Liver (tissue), 9 donors: ENCODE measurements around the gene DARS1. TPM values are rescaled to one million over a fixed set of nuclear protein-coding genes. Genes with fewer than 3 reads are reported as not detected.

ENCODE experiments used
- DNase-seq: peaks from one replicate; pipeline ENCODE4 v3.0.0-alpha.2; 2017; ENCODE audit warnings: low spot score
- H3K27ac ChIP-seq, 2 donors: one replicate each; pipeline ENCODE4 v1.7.0; 2013; ENCODE audit warnings: inconsistent platforms in 2 of 2, low read length in 2 of 2, control low read depth in 1 of 2, low read depth in 1 of 2, mild to moderate bottlenecking in 1 of 2
- H3K27me3 ChIP-seq, 4 donors: one replicate each; pipeline versions ENCODE4 v1.6.1 to v1.7.0; 2013; ENCODE audit warnings: low read length in 3 of 4, inconsistent platforms in 1 of 4, mild to moderate bottlenecking in 1 of 4, moderate library complexity in 1 of 4; ENCODE audit not compliant: control insufficient read depth in 4 of 4, insufficient read depth in 4 of 4
- H3K36me3 ChIP-seq, 4 donors: one replicate each; pipeline versions ENCODE4 v1.6.1 to v1.7.0; 2013; ENCODE audit warnings: low read length in 3 of 4, mild to moderate bottlenecking in 3 of 4, low read depth in 1 of 4, moderate library complexity in 1 of 4; ENCODE audit not compliant: control insufficient read depth in 4 of 4, insufficient read depth in 3 of 4
- H3K4me1 ChIP-seq, 4 donors: one replicate each; pipeline versions ENCODE4 v1.6.1 to v1.7.0; 2013; ENCODE audit warnings: low read length in 3 of 4, mild to moderate bottlenecking in 3 of 4, moderate library complexity in 1 of 4; ENCODE audit not compliant: control insufficient read depth in 4 of 4, insufficient read depth in 4 of 4
- H3K4me3 ChIP-seq, 3 donors: one replicate each; pipeline versions ENCODE4 v1.6.1 to v1.7.0; 2013; ENCODE audit warnings: low read length in 3 of 3, control low read depth in 1 of 3, low read depth in 1 of 3, mild to moderate bottlenecking in 1 of 3
- H3K9ac ChIP-seq, 2 donors: one replicate each; pipeline ENCODE4 v1.7.0; 2013; ENCODE audit warnings: low read length in 2 of 2, mild to moderate bottlenecking in 2 of 2, moderate library complexity in 2 of 2, control low read depth in 1 of 2, low read depth in 1 of 2
- H3K9me3 ChIP-seq, 4 donors: one replicate each; pipeline versions ENCODE4 v1.6.1 to v1.7.0; 2013; ENCODE audit warnings: low read length in 3 of 4; ENCODE audit not compliant: control insufficient read depth in 4 of 4
- ATF3 ChIP-seq: IDR thresholded peaks from 2 replicates; pipeline ENCODE4 v1.6.1; 2016; ENCODE audit warnings: antibody characterized with exemption
- EGR1 ChIP-seq, 2 donors: IDR thresholded peaks; 2 replicates each; pipeline ENCODE4 v1.6.1; 2016 to 2018; ENCODE audit warnings: antibody characterized with exemption in 2 of 2, low read depth in 2 of 2
- FOXA1 ChIP-seq: IDR thresholded peaks from 2 replicates; pipeline ENCODE4 v1.6.1; 2016; ENCODE audit warnings: antibody characterized with exemption
- FOXA2 ChIP-seq: IDR thresholded peaks from 2 replicates; pipeline ENCODE4 v1.6.1; 2016; ENCODE audit warnings: antibody characterized with exemption
- GABPA ChIP-seq, 2 donors: IDR thresholded peaks in 1 of 2; conservative IDR thresholded peaks in 1 of 2; 2 replicates each; pipeline ENCODE4 v1.6.1; 2016; ENCODE audit warnings: antibody characterized with exemption in 2 of 2, mild to moderate bottlenecking in 1 of 2, moderate library complexity in 1 of 2
- HNF4A ChIP-seq, 2 donors: conservative IDR thresholded peaks; 2 replicates each; pipeline ENCODE4 v1.6.1; 2016; ENCODE audit warnings: antibody characterized with exemption in 2 of 2, mild to moderate bottlenecking in 2 of 2
- HNF4G ChIP-seq: IDR thresholded peaks from 2 replicates; pipeline ENCODE4 v1.6.1; 2016; ENCODE audit warnings: antibody characterized with exemption
- JUND ChIP-seq, 2 donors: IDR thresholded peaks; 2 replicates each; pipeline ENCODE4 v1.6.1; 2016; ENCODE audit warnings: antibody characterized with exemption in 2 of 2
- MAX ChIP-seq: IDR thresholded peaks from 2 replicates; pipeline ENCODE4 v1.6.1; 2016; ENCODE audit warnings: antibody characterized with exemption
- NR2F2 ChIP-seq: IDR thresholded peaks from 2 replicates; pipeline ENCODE4 v1.6.1; 2016; ENCODE audit warnings: antibody characterized with exemption
- RAD21 ChIP-seq, 2 donors: IDR thresholded peaks; 2 replicates each; pipeline ENCODE4 v1.6.1; 2016; ENCODE audit warnings: antibody characterized with exemption in 2 of 2, mild to moderate bottlenecking in 2 of 2
- REST ChIP-seq: IDR thresholded peaks from 2 replicates; pipeline ENCODE4 v1.6.1; 2016; ENCODE audit warnings: antibody characterized with exemption, mild to moderate bottlenecking
- RXRA ChIP-seq, 2 donors: IDR thresholded peaks; 2 replicates each; pipeline ENCODE4 v1.6.1; 2017 to 2018; ENCODE audit warnings: antibody characterized with exemption in 2 of 2, mild to moderate bottlenecking in 1 of 2
- SP1 ChIP-seq: IDR thresholded peaks from 2 replicates; pipeline ENCODE4 v1.6.1; 2018; ENCODE audit warnings: antibody characterized with exemption, mild to moderate bottlenecking
- TAF1 ChIP-seq: conservative IDR thresholded peaks from 2 replicates; pipeline ENCODE4 v1.6.1; 2016; ENCODE audit warnings: antibody characterized with exemption, mild to moderate bottlenecking
- WGBS: extraction: QIAGEN DNeasy Blood & Tissue Kit; methylation state at CpG from one replicate; pipeline ENCODE4 v1.1.7; 2013; 5-methylcytosine and 5-hydroxymethylcytosine counted together
- polyA plus RNA-seq, 2 donors: library from polyadenylated mRNA; stranded (reverse) in 1 of 2; unstranded in 1 of 2; fragments of 200-250 nt in 1 of 2; fragments of >200 nt in 1 of 2; fragmentation: Nextera tagmentation in 1 of 2; extraction: Ambion mirVana in 1 of 2; gene quantifications; one replicate each; pipeline versions ENCODE4 v1.2.1 to v1.2.3, GENCODE V29; 2013 to 2015
- total RNA-seq, 2 donors: library from RNA; depleted of rRNA; stranded (reverse); fragments of >200 nt; gene quantifications; one replicate each; pipeline ENCODE4 v1.2.3, GENCODE V29; 2014
- TF ChIP-seq, protein P1 (sequence below): fragments of 150-350 bp; IDR thresholded peaks from 2 replicates; pipeline ENCODE4 v1.5.1; 2017; ENCODE audit warnings: improper control_type of control experiment, low read depth, low read length; ENCODE audit not compliant: missing input control
- TF ChIP-seq, protein P2 (sequence below): IDR thresholded peaks from 2 replicates; pipeline ENCODE4 v1.6.1; 2016; ENCODE audit warnings: antibody characterized with exemption
- donor health status: healthy.
- donor health status: healthy.
- donor health status: healthy.
- donor health status: healthy.
- donor health status: healthy.

DARS1 gene
- total and polyA plus RNA-seq, 4 donors, result 25.0 to 44.1 (median 32.6) TPM

DNA sequence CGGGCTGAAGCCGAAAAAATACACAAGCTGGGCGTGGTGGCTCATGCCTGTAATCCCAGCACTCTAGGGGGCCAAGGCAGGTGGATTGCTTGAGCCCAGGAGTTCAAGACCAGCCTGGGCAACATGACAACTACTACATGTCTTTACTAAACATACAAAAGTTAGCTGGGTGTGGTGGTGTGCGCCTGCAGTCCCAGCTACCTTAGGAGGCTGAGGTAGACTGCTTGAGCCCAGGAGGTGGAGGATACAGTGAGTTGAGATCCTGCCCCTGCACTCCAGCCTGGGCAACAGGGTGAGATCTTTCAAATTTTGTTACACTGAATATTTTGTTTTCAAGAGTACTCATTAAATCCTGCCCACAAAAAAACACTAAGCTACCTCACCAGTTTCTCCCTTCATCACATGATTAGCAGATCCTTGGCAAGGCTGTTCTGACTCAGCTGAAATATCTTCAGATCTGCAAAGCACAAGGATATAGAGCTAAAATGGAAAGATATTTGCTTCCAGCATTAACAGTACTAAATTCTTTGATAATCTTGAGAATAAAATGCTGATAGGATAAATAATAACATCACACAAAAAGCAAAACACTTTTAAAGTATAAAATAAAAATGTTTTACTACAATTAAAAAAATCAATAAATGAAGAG, 81.0 kb downstream of the DARS1 start:
- Histone ChIP-seq H3K9me3 (no peaks in the 10 kb centered on the region), H3K27me3 (no peaks in the 10 kb centered on the region), H3K4me3 (no peak overlapping the region), H3K27ac (no peak overlapping the region), H3K9ac (no peak overlapping the region), H3K36me3 (peaks cover 0 to 20% (median 7%) of the 10 kb centered on the region in 4 donors), H3K4me1 (no peaks in the 10 kb centered on the region)
- WGBS, result 97% methylated on average over 4 of the region's 4 CpGs
- TF ChIP-seq NR2F2 (no peak), HNF4G (no peak), ATF3 (no peak), EGR1 (IDR thresholded peaks at IDR 0.05; ENCODE audit: low read depth in 2 of 2) (no peak), TAF1 (no peak), JUND (IDR thresholded peaks at IDR 0.05) (no peak)
- no peak for DNase-seq

- Histone ChIP-seq H3K4me1 (no peaks in the 10 kb centered on the region), H3K27ac (no peak overlapping the region), H3K36me3 (peaks cover 0 to 16% (median 4%) of the 10 kb centered on the region in 4 donors), H3K27me3 (no peaks in the 10 kb centered on the region), H3K9me3 (no peaks in the 10 kb centered on the region), H3K4me3 (no peak overlapping the region), H3K9ac (no peak overlapping the region)
- TF ChIP-seq FOXA2 (no peak), NR2F2 (no peak), HNF4G (no peak), GABPA (IDR thresholded peaks at IDR 0.05 in 1 of 2, conservative IDR thresholded peaks at IDR 0.05 in 1 of 2) (no peak), REST (no peak), TAF1 (no peak), HNF4A (conservative IDR thresholded peaks at IDR 0.05) (no peak), EGR1 (IDR thresholded peaks at IDR 0.05; ENCODE audit: low read depth in 2 of 2) (no peak), RXRA (IDR thresholded peaks at IDR 0.05) (no peak), MAX (no peak)
- 93% methylated on average over 3 of the region's 3 CpGs for WGBS
- DNase-seq, result no peak
These were observed 81.8 kb downstream of the DARS1 start for GRCh38 chr2:135903650-135904049.

DNA sequence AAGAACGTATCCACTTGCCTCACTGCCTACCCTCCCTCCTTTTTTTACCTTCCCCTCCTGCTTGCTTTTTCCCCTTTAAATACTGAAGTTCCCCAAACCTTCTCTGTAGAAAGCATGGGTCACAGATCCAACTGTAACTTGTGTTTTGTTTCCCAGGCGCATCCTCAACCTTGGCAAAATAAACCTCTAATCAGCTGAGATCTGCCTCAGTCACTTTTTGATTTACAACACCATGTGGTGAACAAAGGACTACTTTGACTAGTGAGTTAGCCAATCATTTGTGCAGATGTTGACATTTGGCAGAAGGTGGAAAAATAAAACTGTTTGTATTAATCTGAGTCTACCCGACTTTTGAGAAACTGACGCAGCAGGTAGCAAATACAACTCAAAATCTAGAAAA, 85.9 kb downstream of the DARS1 start:
- WGBS, result 89% methylated on average over 4 of the region's 4 CpGs
- Histone ChIP-seq H3K36me3 (no peaks in the 10 kb centered on the region), H3K4me3 (no peak overlapping the region)
- TF ChIP-seq NR2F2, result no peak
- TF ChIP-seq EGR1 (IDR thresholded peaks at IDR 0.05; ENCODE audit: low read depth in 2 of 2), result no peak
- TF ChIP-seq FOXA2, result no peak
- no peak for TF ChIP-seq ATF3
- TF ChIP-seq SP1, result no peak
- TF ChIP-seq FOXA1, result no peak
- no peak for TF ChIP-seq RXRA (IDR thresholded peaks at IDR 0.05)
- TF ChIP-seq, protein P1, sequence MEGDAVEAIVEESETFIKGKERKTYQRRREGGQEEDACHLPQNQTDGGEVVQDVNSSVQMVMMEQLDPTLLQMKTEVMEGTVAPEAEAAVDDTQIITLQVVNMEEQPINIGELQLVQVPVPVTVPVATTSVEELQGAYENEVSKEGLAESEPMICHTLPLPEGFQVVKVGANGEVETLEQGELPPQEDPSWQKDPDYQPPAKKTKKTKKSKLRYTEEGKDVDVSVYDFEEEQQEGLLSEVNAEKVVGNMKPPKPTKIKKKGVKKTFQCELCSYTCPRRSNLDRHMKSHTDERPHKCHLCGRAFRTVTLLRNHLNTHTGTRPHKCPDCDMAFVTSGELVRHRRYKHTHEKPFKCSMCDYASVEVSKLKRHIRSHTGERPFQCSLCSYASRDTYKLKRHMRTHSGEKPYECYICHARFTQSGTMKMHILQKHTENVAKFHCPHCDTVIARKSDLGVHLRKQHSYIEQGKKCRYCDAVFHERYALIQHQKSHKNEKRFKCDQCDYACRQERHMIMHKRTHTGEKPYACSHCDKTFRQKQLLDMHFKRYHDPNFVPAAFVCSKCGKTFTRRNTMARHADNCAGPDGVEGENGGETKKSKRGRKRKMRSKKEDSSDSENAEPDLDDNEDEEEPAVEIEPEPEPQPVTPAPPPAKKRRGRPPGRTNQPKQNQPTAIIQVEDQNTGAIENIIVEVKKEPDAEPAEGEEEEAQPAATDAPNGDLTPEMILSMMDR, result no peak
- no peak for TF ChIP-seq RAD21 (IDR thresholded peaks at IDR 0.05)
- no peak for TF ChIP-seq GABPA (IDR thresholded peaks at IDR 0.05 in 1 of 2, conservative IDR thresholded peaks at IDR 0.05 in 1 of 2)
- TF ChIP-seq JUND (IDR thresholded peaks at IDR 0.05), result no peak
- no peak for TF ChIP-seq HNF4G
- TF ChIP-seq TAF1, result no peak
- TF ChIP-seq, protein P2, sequence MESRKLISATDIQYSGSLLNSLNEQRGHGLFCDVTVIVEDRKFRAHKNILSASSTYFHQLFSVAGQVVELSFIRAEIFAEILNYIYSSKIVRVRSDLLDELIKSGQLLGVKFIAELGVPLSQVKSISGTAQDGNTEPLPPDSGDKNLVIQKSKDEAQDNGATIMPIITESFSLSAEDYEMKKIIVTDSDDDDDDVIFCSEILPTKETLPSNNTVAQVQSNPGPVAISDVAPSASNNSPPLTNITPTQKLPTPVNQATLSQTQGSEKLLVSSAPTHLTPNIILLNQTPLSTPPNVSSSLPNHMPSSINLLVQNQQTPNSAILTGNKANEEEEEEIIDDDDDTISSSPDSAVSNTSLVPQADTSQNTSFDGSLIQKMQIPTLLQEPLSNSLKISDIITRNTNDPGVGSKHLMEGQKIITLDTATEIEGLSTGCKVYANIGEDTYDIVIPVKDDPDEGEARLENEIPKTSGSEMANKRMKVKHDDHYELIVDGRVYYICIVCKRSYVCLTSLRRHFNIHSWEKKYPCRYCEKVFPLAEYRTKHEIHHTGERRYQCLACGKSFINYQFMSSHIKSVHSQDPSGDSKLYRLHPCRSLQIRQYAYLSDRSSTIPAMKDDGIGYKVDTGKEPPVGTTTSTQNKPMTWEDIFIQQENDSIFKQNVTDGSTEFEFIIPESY, result no peak
- TF ChIP-seq MAX, result no peak

More for the DNA sequence above, 85.9 kb downstream of the DARS1 start:
- no peaks in the 10 kb centered on the region for H3K4me1 ChIP-seq
- no peaks in the 10 kb centered on the region for H3K27me3 ChIP-seq
- no peaks in the 10 kb centered on the region for H3K9me3 ChIP-seq
- DNase-seq, result no peak
- no peak overlapping the region for H3K9ac ChIP-seq
- no peak overlapping the region for H3K27ac ChIP-seq
